GM21737 (cell line): ENCODE data around the gene TTLL5.

Experiments used
- ATAC-seq: cut with Tn5 transposase; IDR thresholded peaks from one replicate; pipeline ENCODE4 v1.9.1; 2021; ENCODE audit warnings: mild to moderate bottlenecking, moderate library complexity; ENCODE audit not compliant: unreplicated experiment

The TTLL5 gene

GRCh38 chr14:75726321-75726720 is 65.3 kb downstream of the TTLL5 start:
- no peak for ATAC-seq

GRCh38 chr14:75727124-75727523 is 66.1 kb downstream of the TTLL5 start:
- no peak for ATAC-seq

DNA sequence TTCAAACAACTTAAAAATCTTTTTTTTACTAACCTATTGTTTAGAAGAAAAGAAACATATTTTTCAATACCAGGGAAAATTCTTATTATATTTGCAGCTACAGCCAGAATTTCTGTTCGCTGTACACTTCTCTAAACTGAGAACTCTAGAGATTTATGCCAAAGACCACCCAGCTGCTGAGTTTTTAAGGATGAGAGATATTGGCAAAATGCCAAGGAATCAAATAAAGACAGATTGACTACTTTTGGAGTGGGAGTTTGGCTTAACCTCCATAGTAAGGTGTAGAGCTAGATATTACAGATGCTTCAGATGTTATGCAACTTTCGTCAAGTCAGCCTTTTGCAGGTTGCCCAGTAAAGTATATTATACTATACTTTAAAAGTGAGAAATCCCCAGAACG is 71.8 kb downstream of the TTLL5 start:
- no peak for ATAC-seq

- ATAC-seq, result no peak
Measured at GRCh38 chr14:75734854-75735253, 73.8 kb downstream of the TTLL5 start.

DNA sequence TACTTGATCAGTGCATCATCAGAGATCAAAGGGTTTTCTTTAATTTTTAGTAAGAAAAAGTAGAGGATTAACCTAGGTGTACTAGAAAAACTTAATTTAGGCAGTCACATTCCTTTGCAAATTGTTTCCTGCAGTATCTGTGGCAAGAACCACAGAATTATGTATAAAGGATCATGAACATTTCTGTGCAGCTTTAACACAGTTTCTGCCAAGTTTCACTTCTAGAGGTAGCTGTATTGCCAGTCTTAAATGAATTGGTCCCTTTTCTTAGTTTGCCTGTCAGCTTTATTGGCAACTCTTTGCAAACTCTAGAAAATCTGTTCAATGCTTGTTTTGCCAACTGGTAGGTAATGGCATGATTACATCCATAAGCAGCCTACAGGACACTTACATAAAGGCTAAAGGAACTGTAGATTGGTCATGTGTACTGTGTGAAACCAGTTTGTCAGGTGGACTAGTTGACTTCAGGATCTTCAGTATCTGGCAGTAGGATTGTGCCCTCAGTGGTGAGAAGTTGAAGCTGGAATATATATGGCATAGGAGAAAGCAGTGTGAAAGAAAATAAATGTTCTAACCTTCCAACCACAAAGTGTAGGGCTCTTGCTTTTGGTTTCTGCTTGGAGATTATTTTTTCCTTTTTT is 75.9 kb downstream of the TTLL5 start:
- ATAC-seq, result no peak

DNA sequence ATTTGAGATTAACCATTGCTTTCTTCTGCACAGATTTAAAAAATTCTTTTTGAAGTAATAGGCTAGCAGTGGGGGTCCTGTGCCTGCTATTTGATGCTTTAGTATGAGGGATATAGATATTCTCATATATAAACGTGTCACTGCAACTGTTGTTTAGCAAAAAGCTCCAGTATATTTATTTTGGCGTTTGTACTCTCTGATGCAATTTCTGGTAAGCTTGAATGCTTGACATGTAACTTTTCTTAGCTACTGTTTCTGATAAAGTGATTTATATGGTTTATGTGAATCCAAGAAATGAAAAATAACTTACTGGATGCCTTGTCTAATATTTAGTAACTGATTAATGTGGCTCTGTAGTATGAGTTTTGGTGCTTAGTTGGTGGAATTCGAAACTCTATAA is 77.1 kb downstream of the TTLL5 start:
- ATAC-seq, result no peak

DNA sequence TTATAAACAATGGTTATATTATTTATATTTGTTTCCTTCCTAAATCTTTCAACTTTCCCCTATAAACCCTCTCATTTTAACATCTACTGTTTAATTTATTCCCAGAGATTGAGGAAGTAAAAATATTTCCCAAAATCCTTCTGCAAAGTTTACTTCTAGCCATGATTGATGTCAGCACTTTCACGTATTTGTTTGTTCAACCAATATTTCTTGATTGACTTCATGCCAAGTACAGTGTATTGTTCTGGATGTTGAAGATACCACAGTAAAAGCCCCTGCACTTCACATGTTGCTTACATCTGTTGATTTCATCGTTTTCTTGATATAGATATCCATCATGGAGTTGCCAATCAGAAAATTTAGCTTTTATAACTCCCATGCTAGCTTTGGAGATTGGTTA is 81.8 kb downstream of the TTLL5 start:
- ATAC-seq, result no peak

DNA sequence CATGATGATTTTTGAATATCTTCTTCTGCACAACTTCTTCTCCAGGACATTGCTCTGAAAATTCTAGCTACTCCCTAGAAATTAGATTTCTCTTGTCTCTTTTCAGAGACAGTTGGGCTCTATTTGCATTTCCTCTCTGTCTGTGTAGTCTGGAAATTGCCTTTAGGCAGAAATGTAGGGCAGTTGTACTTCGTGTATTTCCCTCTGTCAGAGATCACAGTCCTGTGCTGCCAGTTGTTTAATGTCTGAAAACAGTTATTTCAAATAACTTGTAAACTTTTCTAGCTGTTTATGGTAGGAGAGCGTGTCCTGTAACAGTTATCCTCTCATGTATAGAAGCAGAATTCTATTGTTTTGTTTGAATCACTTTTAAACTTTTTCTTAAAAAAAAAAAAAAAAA is 86.9 kb downstream of the TTLL5 start:
- no peak for ATAC-seq

- ATAC-seq, result no peak
Measured at GRCh38 chr14:75748336-75748735, 87.3 kb downstream of the TTLL5 start.

- no peak for ATAC-seq
Measured at GRCh38 chr14:75751296-75751695, 90.2 kb downstream of the TTLL5 start.

DNA sequence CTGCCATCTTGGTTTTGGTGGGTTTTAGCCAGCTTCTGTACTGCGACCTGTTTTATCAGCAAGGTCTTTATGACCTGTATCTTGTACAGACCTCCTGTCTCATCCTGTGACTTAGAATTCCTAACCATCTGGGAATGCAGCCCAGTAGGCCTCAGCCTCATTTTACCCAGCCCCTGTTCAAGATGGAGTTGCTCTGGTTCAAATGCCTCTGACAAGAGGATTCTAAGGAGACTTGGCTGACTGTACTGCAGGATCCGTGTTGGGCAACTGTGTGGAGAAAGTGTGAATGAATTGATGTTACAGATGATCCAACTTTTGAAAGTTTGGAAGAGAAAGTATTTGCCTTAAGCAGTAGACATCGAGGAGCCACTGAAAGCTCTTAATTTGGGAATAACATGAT is 91.0 kb downstream of the TTLL5 start:
- ATAC-seq, result no peak

- no peak for ATAC-seq
Measured at GRCh38 chr14:75752907-75753594, 92.0 kb downstream of the TTLL5 start.

GRCh38 chr14:75753696-75754095 is 92.7 kb downstream of the TTLL5 start:
- no peak for ATAC-seq

DNA sequence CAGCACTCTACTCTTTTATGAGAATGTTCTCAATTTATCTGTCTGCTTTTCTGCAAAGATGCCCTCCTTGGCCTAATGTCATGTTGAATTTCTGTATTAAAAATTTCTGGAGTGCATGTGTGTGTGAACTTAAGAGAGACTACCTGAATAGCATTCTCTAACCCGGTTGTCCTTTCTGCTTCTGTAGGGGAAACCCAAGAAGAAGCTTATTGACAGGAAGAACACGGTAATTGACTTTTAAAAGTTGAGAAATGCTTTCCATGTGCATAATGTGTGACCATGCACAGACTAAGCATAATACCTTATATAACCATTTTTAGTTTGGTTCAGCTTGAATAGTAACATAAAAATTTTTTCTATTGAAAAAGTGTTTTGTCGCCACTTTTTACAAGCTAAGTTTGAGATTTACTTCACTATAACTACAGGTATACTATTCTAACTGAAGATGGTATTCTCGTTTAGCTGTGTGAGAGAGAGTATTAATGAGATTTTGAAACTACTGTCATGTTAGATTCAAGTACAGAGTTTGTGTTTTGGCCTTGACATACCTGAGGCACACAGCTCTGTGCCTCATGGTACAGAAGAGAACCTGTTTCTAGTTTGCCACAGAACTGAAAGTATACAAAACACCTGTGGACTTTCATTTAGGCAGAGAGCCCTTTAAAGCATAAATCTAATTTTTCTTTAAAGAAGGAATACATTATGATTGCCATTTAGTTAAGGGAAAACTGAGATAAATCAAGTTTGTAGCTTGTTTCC is 96.8 kb downstream of the TTLL5 start:
- no peak for ATAC-seq

DNA sequence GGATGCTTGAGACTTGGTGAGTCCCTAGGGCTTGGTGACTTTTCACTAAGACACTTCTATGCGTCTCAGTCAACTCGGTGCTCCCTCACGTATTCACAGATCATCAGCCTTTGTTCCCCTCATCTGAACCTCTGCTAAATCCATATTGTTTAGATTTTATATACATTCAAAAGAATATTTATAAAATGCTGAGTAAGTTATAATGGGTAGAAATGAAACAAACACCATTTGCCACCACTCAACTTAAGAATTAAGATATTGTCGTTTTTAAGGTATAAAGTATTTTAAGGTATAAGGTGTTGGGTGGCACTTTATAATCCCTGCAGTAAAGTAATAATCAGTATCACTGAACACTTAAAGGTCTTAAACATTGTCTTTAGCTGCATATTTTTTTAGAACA is 103.0 kb downstream of the TTLL5 start:
- ATAC-seq, result no peak

DNA sequence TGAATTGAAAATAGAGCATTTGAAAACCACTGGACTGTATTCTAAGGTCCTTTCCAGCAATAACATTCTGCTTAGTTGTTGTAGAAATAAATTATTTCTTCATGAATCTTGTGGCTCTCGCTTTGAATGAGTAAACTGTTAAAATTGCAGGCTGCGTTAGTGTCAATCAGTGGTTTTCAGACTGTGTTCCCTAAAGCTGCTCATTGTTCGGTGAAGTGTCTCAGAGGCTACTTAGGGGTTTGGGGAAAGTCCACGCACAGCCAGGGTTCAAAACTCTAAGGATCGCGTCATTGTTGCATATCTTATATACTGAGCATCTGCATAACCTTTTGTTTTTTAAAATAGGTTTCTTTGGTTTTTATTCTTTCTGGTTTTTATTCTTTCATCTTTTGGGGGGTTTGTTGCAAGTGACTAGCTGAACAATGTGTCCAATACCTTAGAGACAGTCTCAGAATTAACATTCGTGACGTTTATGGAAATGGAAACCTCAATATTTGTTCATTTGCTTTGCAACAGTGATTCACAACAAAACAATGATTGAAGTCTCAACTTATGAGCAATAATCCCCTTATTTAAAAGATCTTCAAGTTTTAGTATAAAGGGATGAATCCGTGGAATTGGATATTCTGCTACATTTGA is 108.1 kb downstream of the TTLL5 start:
- ATAC-seq, result no peak

GRCh38 chr14:75770635-75771034 is 109.6 kb downstream of the TTLL5 start:
- ATAC-seq, result no peak

DNA sequence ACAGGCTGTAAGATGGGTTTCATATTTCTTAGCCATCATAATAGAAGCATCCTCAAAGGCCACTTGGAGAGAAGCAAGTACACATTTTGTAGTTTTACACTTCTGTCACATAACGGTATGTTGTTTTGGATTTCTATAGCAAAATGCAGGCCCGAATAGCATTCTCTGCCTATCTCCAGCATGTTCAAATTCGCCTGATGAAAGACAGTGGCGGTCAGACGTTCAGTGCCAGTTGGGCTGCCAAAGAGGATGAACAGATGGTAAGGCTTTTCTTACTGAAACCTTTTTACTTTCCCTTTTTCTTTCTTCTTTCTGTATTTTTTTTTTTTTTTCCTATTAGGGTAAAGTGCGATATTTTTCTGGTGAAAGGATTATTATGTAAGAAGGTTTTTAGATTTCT is 110.5 kb downstream of the TTLL5 start:
- ATAC-seq, result no peak

DNA sequence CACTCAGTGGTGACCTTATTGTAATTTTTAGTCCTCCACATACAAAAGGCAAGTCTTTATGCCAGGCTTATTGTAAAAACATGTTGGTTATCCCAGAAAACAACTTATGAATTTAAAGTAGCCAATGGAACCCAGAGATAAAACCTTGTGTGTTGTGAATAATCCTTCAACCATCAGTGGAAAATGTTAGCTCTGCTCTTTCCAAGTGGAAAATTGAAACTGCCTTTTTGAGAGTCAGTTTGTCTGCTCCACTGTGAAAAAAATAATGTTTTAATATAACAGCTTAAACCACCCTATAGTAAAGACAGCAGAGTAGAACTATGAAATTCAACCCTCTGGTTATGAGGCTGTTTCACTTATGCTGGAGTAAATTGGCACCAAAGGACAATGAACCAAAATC is 112.0 kb downstream of the TTLL5 start:
- ATAC-seq, result no peak

DNA sequence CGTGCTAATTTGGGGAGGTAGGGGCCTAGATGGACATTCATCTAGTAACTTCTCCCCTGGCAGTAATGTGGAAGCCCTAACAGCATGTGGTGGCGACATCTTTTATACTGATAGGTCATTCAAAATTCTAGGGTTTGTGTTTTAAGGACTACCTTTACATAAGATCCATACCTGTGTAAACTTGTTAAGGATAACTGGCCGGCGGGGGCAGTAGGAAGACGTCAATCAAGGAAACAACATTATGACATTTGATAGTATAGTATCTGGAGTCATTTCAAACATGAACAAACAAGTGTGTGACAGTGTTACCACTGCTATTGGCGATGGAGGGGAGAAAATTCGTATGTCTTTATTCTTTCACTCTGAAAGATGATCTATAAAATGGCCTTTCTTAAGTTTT is 120.0 kb downstream of the TTLL5 start:
- ATAC-seq, result no peak

DNA sequence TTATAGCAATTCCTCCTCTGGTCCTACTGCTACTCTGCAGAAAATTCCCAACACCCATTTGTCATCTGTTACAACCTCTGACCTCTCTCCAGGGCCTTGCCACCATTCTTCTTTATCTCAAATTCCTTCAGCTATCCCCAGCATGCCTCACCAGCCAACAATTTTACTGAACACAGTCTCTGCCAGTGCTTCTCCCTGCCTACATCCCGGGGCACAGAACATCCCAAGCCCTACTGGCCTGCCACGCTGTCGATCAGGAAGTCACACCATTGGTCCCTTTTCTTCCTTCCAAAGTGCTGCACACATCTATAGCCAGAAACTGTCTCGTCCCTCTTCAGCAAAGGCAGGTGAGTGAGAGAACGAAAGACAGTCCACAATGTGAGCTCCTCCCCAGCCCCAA is 122.1 kb downstream of the TTLL5 start:
- no peak for ATAC-seq
